ENCODE measurements around the gene ZNF513. TPM values are rescaled to one million over a fixed set of nuclear protein-coding genes. Genes with fewer than 3 reads are reported as not detected.

ZNF513 gene
- total and polyA plus RNA-seq, 2 donors (not counting 3 experiments of a cell fraction or from before 2014, with no cell fraction given): 19.0 to 30.6 TPM

GRCh38 chr2:27428213-27428977 lies 47.9 kb upstream of the ZNF513 start, which contains the start of gene NRBP1:
Gene NRBP1 (plus strand): TSS chr2:27428631. CDS start chr2:27433274, 4,643 bp downstream.
- no peak for TF ChIP-seq JUN (IDR thresholded peaks at IDR 0.05; ENCODE audit: borderline replicate concordance, insufficient read depth, insufficient read length, low read depth)
- peak; percentile 84 for TF ChIP-seq POLR2A (IDR thresholded peaks at IDR 0.05; ENCODE audit: low read depth, low read length)
- peak; percentile 63 for TF ChIP-seq FOS (IDR thresholded peaks at IDR 0.05; ENCODE audit: borderline replicate concordance, insufficient read depth, low read length)
- peak; percentile 86 for TF ChIP-seq POLR2AphosphoS5 (IDR thresholded peaks at IDR 0.05; ENCODE audit: insufficient read depth, low read depth, low read length)
- no TSS peak for BruUV-seq (replicated peaks)
- Histone ChIP-seq H3K4me1 (ENCODE audit: control insufficient read depth, extremely low read depth, insufficient read depth, low read length) (peaks cover 26% of the 10 kb centered on the region), H3K36me3 (ENCODE audit: control insufficient read depth in 2 of 2, extremely low read depth in 1 of 2, insufficient read depth in 2 of 2, low read length in 2 of 2) (peaks cover 3 to 4% of the 10 kb centered on the region in 2 experiments), H4K20me1 (replicated peaks; ENCODE audit: control insufficient read depth, extremely low read depth, insufficient read depth, low read length) (no peaks in the 10 kb centered on the region), H3K4me3 (replicated peaks in 1 of 3; ENCODE audit: insufficient read depth in 1 of 3, low read depth in 1 of 3, low read length in 3 of 3) (peak within 1 kb of the TSS; percentile 68 to 93 (median 86)), H3K79me2 (ENCODE audit: control insufficient read depth, insufficient read depth, low read length) (peaks cover 39% of the 10 kb centered on the region), H3K9me3 (replicated peaks; ENCODE audit: control insufficient read depth, insufficient read depth, low read length) (no peaks in the 10 kb centered on the region), H3K27me3 (ENCODE audit: control insufficient read depth in 2 of 2, insufficient read depth in 2 of 2, low read length in 2 of 2) (no peaks in the 10 kb centered on the region), H3K9ac (replicated peaks; ENCODE audit: extremely low read depth, insufficient read depth, low read length) (peak within 1 kb of the TSS; percentile 97), H3K9me1 (replicated peaks; ENCODE audit: control insufficient read depth, extremely low read depth, insufficient read depth, low read length) (no peaks in the 10 kb centered on the region), H2AFZ (ENCODE audit: low read depth, low read length) (peak within 1 kb of the TSS; percentile 99), H3K4me2 (ENCODE audit: insufficient read depth, low read length) (peak within 1 kb of the TSS; percentile 98), H3K27ac (ENCODE audit: insufficient read depth, low read depth, low read length) (peak within 1 kb of the TSS; percentile 86)
- intact Hi-C loops (cut with micrococcal nuclease) (loop anchor here (1.0 to 5.0 kb wide), 6 partner anchors 19 to 200 kb away; partner anchors contain the start of genes GTF3C2, IFT172, PPM1G and ZNF512), dilution Hi-C loops (cut with MboI; ENCODE audit: extremely low pct_ligation_motif_present, low sequenced_read_pairs) (no loop called here)
- peak; percentile 94 for FAIRE-seq
- ChIA-PET POLR2A (interaction anchor here (0.6 to 2.6 kb wide), 2 partner anchors 19 to 108 kb away, joined by 5 to 18 read pairs; partner anchors contain the start of gene PPM1G), CTCF (interaction anchor here (0.6 to 4.9 kb wide), 9 partner anchors 14 to 254 kb away, joined by 3 to 75 read pairs (median 3); partner anchors contain the start of genes PPM1G, SLC4A1AP, SUPT7L and ZNF513)
- DNase-seq (ENCODE audit: low read depth, low spot score): peak; percentile 89

GRCh38 chr2:27427863-27428212 lies 47.3 kb upstream of the ZNF513 start:
- CTCF ChIA-PET: interaction anchor here (2.2 to 4.9 kb wide), 3 partner anchors 14 to 255 kb away, joined by 8 to 75 read pairs (median 12); partner anchors contain the start of gene PPM1G
- H3K79me2 ChIP-seq (ENCODE audit: control insufficient read depth, insufficient read depth, low read length): peaks cover 34% of the 10 kb centered on the region
- intact Hi-C loops (cut with micrococcal nuclease): loop anchor here (1.0 to 5.0 kb wide), 6 partner anchors 19 to 200 kb away; partner anchors contain the start of genes GTF3C2, IFT172, PPM1G and ZNF512

More at GRCh38 chr2:27427863-27428212, 47.3 kb upstream of the ZNF513 start:
- TF ChIP-seq POLR2AphosphoS5 (IDR thresholded peaks at IDR 0.05; ENCODE audit: insufficient read depth, low read depth, low read length): no peak
- no peak for TF ChIP-seq FOS (IDR thresholded peaks at IDR 0.05; ENCODE audit: borderline replicate concordance, insufficient read depth, low read length)
- TF ChIP-seq JUN (IDR thresholded peaks at IDR 0.05; ENCODE audit: borderline replicate concordance, insufficient read depth, insufficient read length, low read depth): no peak
- TF ChIP-seq EZH2 (IDR thresholded peaks at IDR 0.05; ENCODE audit: borderline replicate concordance, low read depth, low read length, severe bottlenecking): no peak
- TF ChIP-seq GATA2 (IDR thresholded peaks at IDR 0.05; ENCODE audit: insufficient read depth, insufficient read length, low read depth, low read length): no peak
- TF ChIP-seq, protein P1, sequence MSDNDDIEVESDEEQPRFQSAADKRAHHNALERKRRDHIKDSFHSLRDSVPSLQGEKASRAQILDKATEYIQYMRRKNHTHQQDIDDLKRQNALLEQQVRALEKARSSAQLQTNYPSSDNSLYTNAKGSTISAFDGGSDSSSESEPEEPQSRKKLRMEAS (IDR thresholded peaks at IDR 0.05; ENCODE audit: insufficient read depth, insufficient read length): no peak
- TF ChIP-seq, protein P2, sequence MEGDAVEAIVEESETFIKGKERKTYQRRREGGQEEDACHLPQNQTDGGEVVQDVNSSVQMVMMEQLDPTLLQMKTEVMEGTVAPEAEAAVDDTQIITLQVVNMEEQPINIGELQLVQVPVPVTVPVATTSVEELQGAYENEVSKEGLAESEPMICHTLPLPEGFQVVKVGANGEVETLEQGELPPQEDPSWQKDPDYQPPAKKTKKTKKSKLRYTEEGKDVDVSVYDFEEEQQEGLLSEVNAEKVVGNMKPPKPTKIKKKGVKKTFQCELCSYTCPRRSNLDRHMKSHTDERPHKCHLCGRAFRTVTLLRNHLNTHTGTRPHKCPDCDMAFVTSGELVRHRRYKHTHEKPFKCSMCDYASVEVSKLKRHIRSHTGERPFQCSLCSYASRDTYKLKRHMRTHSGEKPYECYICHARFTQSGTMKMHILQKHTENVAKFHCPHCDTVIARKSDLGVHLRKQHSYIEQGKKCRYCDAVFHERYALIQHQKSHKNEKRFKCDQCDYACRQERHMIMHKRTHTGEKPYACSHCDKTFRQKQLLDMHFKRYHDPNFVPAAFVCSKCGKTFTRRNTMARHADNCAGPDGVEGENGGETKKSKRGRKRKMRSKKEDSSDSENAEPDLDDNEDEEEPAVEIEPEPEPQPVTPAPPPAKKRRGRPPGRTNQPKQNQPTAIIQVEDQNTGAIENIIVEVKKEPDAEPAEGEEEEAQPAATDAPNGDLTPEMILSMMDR (IDR thresholded peaks at IDR 0.05; ENCODE audit: extremely low read depth in 1 of 2, insufficient read depth in 1 of 2, low read depth in 1 of 2, low read length in 2 of 2): no peak
- no peak for TF ChIP-seq MYC (IDR thresholded peaks at IDR 0.05; ENCODE audit: low read depth, low read length)
- no peak for TF ChIP-seq POLR2A (IDR thresholded peaks at IDR 0.05; ENCODE audit: low read depth, low read length)
- no peaks in the 10 kb centered on the region for H3K27me3 ChIP-seq (ENCODE audit: control insufficient read depth in 2 of 2, insufficient read depth in 2 of 2, low read length in 2 of 2)
- peak overlapping the region; percentile 98 for H3K4me2 ChIP-seq (ENCODE audit: insufficient read depth, low read length)
- H3K9me1 ChIP-seq (replicated peaks; ENCODE audit: control insufficient read depth, extremely low read depth, insufficient read depth, low read length): no peaks in the 10 kb centered on the region
- H3K36me3 ChIP-seq (ENCODE audit: control insufficient read depth in 2 of 2, extremely low read depth in 1 of 2, insufficient read depth in 2 of 2, low read length in 2 of 2): no peaks in the 10 kb centered on the region
- BruUV-seq (replicated peaks): TSS peak; percentile 71
- peak overlapping the region; percentile 99 for H2AFZ ChIP-seq (ENCODE audit: low read depth, low read length)
- H3K27ac ChIP-seq (ENCODE audit: insufficient read depth, low read depth, low read length): peak overlapping the region; percentile 86
- POLR2A ChIA-PET: interaction anchor here (2.6 kb wide), 1 partner anchor 19 kb away, joined by 18 read pairs; the partner anchor contains the start of gene PPM1G
- peak overlapping the region; percentile 97 for H3K9ac ChIP-seq (replicated peaks; ENCODE audit: extremely low read depth, insufficient read depth, low read length)
- dilution Hi-C loops (cut with MboI; ENCODE audit: extremely low pct_ligation_motif_present, low sequenced_read_pairs): no loop called here
- peak; percentile 57 for FAIRE-seq
- no peak for DNase-seq (ENCODE audit: low read depth, low spot score)
- H4K20me1 ChIP-seq (replicated peaks; ENCODE audit: control insufficient read depth, extremely low read depth, insufficient read depth, low read length): no peaks in the 10 kb centered on the region
- H3K9me3 ChIP-seq (replicated peaks; ENCODE audit: control insufficient read depth, insufficient read depth, low read length): no peaks in the 10 kb centered on the region
- peak overlapping the region; percentile 68 to 93 (median 86) for H3K4me3 ChIP-seq (replicated peaks in 1 of 3; ENCODE audit: insufficient read depth in 1 of 3, low read depth in 1 of 3, low read length in 3 of 3)
- peaks cover 26% of the 10 kb centered on the region for H3K4me1 ChIP-seq (ENCODE audit: control insufficient read depth, extremely low read depth, insufficient read depth, low read length)

All from endothelial cell of umbilical vein (primary cell).